ENCODE measurements around the gene SMIM22. TPM values are rescaled to one million over a fixed set of nuclear protein-coding genes. Genes with fewer than 3 reads are reported as not detected.
A peak's percentile ranks its signal among the peaks of the same experiment; 100 is the strongest.

The SMIM22 gene
- 10 to 100 TPM in 5 of 6 donors, 1 to 10 TPM in 1; 5.2 to 71.0 (median 36.6) TPM for total RNA-seq

GRCh38 chr16:4795181-4795827 is at the start of gene SMIM22:
TSS of gene SMIM22 (plus strand) at chr16:4795369. CDS start at chr16:4795735, 366 bp downstream.
- Histone ChIP-seq H3K4me1 (peaks cover 0 to 5% (median 4%) of the 10 kb centered on the region in 4 donors), H3K9me3 (no peaks in the 10 kb centered on the region), H3K27ac (peak within 1 kb of the TSS in 2 of 4 donors; percentile 27 to 68), H3K4me3 (peak within 1 kb of the TSS in 3 of 4 donors; percentile 25 to 43 (median 40)), H3K36me3 (peaks cover 0 to 21% (median 9%) of the 10 kb centered on the region in 4 donors), H3K27me3 (no peaks in the 10 kb centered on the region)
- DNase-seq (peak; percentile 81 to 84), ATAC-seq (ENCODE audit: low FRiP score in 2 of 2) (peak; percentile 42 to 64)
- 70 to 73% methylated on average over 10 of the region's 14 CpGs for WGBS, 2 donors
- TF ChIP-seq CTCF (IDR thresholded peaks at IDR 0.05) (no peak), POLR2A (IDR thresholded peaks at IDR 0.05) (no peak), POLR2AphosphoS5 (IDR thresholded peaks at IDR 0.05) (no peak), EP300 (IDR thresholded peaks at IDR 0.05) (no peak)

- no peak for TF ChIP-seq POLR2AphosphoS5 (IDR thresholded peaks at IDR 0.05)
- no peak for TF ChIP-seq CTCF (IDR thresholded peaks at IDR 0.05)
- TF ChIP-seq EP300 (IDR thresholded peaks at IDR 0.05), result no peak
- TF ChIP-seq POLR2A (IDR thresholded peaks at IDR 0.05), result no peak
- no peak overlapping the region for H3K4me3 ChIP-seq
- H3K36me3 ChIP-seq, result peaks cover 2 to 19% (median 11%) of the 10 kb centered on the region in 4 donors
- 84 to 90% methylated on average over 2 to 8 of the region's 8 CpGs for WGBS, 2 donors
- H3K4me1 ChIP-seq, result peaks cover 0 to 8% (median 6%) of the 10 kb centered on the region in 4 donors
- no peaks in the 10 kb centered on the region for H3K9me3 ChIP-seq
- no peak overlapping the region for H3K27ac ChIP-seq
- H3K27me3 ChIP-seq, result no peaks in the 10 kb centered on the region
- ATAC-seq (ENCODE audit: low FRiP score in 2 of 2) (no peak), DNase-seq (peak in 1 of 2 donors; percentile 55)
Observed at GRCh38 chr16:4746215-4746614, 49.0 kb upstream of the SMIM22 start.

DNA sequence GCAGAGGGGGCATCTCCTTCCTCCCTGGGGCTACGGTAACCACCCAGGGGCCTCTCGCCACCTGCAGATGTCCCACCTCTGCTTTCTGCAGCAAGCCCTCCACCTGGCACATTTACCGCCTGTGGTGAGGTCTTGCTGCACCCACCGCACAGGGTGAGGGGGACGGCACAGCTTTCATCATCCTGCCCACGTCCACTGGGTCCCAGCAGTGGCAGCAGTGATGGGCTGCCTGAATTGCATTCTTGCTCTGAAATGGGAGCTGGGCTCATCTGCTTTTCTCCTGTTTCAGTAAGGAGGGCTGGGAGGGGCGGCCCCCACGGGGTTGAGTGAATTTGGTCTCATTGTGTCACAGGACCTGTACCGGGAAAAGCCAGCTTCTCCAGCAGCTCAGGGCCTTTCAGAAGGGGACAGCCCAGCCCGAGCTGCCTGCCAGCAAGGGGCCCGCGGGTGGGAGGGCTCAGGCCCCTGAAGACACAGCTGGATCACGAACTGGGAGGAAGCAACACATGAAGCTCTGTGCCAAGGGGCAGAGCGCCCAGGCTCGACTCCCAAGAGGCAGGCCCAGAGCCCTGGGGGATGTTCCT is 48.1 kb upstream of the SMIM22 start:
- H3K4me1 ChIP-seq, result peaks cover 0 to 8% (median 6%) of the 10 kb centered on the region in 4 donors
- no peaks in the 10 kb centered on the region for H3K27me3 ChIP-seq
- H3K4me3 ChIP-seq, result no peak overlapping the region
- H3K36me3 ChIP-seq, result peaks cover 8 to 28% (median 18%) of the 10 kb centered on the region in 4 donors
- peak in 1 of 2 donors; percentile 76 for DNase-seq
- WGBS, 2 donors, result 69 to 82% methylated on average over 5 to 11 of the region's 15 CpGs
- no peak for ATAC-seq (ENCODE audit: low FRiP score in 2 of 2)
- H3K27ac ChIP-seq, result no peak overlapping the region
- TF ChIP-seq CTCF (IDR thresholded peaks at IDR 0.05) (no peak), POLR2AphosphoS5 (IDR thresholded peaks at IDR 0.05) (no peak), POLR2A (IDR thresholded peaks at IDR 0.05) (no peak), EP300 (IDR thresholded peaks at IDR 0.05) (no peak)
- H3K9me3 ChIP-seq, result no peaks in the 10 kb centered on the region

DNA sequence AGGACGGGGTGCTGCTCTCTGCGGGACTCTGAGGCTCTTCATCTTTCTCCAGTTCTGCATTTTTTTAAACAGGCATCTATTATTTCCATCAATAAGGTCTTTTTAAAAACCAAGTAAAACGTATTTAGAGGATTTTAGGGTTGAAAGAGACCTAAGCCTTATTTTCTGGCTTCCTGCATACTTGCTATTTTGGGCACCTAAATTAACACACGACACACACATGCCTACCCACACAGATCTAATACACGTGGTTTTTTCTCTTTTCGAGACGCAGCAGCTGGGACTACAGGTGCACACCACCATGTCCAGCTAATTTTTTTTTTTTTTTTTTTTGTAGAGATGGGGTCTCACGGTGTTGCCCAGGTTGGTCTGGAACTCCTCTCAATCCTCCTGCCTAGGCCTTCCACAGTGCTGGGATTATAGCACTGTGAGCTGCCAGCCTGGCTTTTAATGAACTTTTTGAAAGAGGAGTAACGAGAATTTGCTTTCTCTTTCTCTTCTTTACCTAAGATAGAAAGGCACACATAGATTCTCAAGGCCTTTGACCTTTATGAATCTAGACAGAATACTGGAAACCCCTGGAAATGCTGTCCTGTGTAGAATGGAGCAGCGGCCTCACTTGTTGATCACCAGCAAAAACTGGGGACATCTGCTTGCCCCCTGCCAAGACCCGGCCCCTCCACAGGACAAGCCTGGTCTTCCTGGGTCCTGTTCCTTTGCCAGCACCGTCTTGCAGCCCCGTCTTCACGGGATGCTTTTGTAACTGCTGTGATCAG is 47.1 kb upstream of the SMIM22 start:
- Histone ChIP-seq H3K9me3 (no peaks in the 10 kb centered on the region), H3K36me3 (peaks cover 17 to 38% (median 28%) of the 10 kb centered on the region in 4 donors), H3K27ac (no peak overlapping the region), H3K27me3 (no peaks in the 10 kb centered on the region), H3K4me1 (peaks cover 0 to 5% (median 3%) of the 10 kb centered on the region in 4 donors), H3K4me3 (no peak overlapping the region)
- DNase-seq (no peak), ATAC-seq (ENCODE audit: low FRiP score in 2 of 2) (no peak)
- no peak for TF ChIP-seq POLR2A (IDR thresholded peaks at IDR 0.05)
- no peak for TF ChIP-seq EP300 (IDR thresholded peaks at IDR 0.05)
- TF ChIP-seq POLR2AphosphoS5 (IDR thresholded peaks at IDR 0.05), result no peak
- TF ChIP-seq CTCF (IDR thresholded peaks at IDR 0.05), result no peak
- 79 to 85% methylated on average over 14 of the region's 14 CpGs for WGBS, 2 donors

Data from upper lobe of left lung (tissue), 6 donors.